Nephron (organoid): Measurements from ENCODE around the gene UHMK1.
A peak's percentile ranks its signal among the peaks of the same experiment; 100 is the strongest.
"Not testable (repeated sequence)": the region's sequence is repeated elsewhere in the genome, so short reads cannot be mapped to it uniquely, and the experiment has no call there.

Source experiments
- H3K27ac Mint-ChIP-seq, 3 experiments: 2 replicates each; pipeline ENCODE4 v1.8.0; 2020; ENCODE audit warnings: mixed read lengths in 3 of 3, mild to moderate bottlenecking in 2 of 3, moderate library complexity in 1 of 3
- H3K27me3 Mint-ChIP-seq: 2 replicates; pipeline ENCODE4 v1.8.0; 2021; ENCODE audit warnings: low read depth, mild to moderate bottlenecking, moderate library complexity, mixed read lengths
- H3K36me3 Mint-ChIP-seq: 2 replicates; pipeline ENCODE4 v1.8.0; 2020; ENCODE audit warnings: low read depth, mixed read lengths
- H3K4me1 Mint-ChIP-seq: 2 replicates; pipeline ENCODE4 v1.8.0; 2020; ENCODE audit warnings: mixed read lengths
- H3K4me3 Mint-ChIP-seq, 3 experiments: 2 replicates each; pipeline ENCODE4 v1.8.0; 2020; ENCODE audit warnings: mild to moderate bottlenecking in 3 of 3, mixed read lengths in 3 of 3, moderate library complexity in 2 of 3
- H3K9me3 Mint-ChIP-seq: 2 replicates; pipeline ENCODE4 v1.8.0; 2020; ENCODE audit warnings: mixed read lengths
- TF ChIP-seq, protein P1 (sequence below), 3 experiments: fragments of 200-600 bp; sonication (generic); IDR thresholded peaks; one replicate each; pipeline ENCODE4 v1.5.0; 2021; ENCODE audit warnings: antibody characterized with exemption in 3 of 3; ENCODE audit not compliant: unreplicated experiment in 3 of 3

Gene UHMK1, protein sequence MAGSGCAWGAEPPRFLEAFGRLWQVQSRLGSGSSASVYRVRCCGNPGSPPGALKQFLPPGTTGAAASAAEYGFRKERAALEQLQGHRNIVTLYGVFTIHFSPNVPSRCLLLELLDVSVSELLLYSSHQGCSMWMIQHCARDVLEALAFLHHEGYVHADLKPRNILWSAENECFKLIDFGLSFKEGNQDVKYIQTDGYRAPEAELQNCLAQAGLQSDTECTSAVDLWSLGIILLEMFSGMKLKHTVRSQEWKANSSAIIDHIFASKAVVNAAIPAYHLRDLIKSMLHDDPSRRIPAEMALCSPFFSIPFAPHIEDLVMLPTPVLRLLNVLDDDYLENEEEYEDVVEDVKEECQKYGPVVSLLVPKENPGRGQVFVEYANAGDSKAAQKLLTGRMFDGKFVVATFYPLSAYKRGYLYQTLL

DNA sequence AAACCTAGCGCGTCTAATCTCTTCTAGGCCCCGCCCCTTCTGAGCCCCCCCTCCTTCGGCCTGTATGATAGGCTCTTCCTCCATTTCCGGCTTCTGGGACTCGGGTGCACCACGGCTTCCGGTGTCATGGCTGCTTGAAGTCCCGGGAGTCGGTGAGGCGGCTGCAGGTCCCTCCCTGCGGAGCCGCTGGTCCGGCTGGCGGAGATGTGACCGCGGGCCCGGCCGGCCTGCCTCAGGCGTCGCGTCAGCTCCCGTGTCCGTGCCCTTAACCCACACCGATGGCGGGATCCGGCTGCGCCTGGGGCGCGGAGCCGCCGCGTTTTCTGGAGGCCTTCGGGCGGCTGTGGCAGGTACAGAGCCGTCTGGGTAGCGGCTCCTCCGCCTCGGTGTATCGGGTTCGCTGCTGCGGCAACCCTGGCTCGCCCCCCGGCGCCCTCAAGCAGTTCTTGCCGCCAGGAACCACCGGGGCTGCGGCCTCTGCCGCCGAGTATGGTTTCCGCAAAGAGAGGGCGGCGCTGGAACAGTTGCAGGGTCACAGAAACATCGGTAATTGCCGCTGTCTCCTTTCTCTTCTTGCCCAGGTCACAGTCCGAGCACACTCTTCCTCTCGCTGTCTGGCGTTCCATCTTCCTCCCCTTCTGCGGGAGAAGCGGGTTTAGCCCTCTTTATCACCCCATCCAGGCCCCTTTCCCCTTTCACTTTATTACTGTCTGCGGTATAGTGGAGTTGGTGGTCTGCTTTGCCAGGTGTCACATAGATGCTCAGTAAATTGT is at the start of gene UHMK1:
TSS of gene UHMK1 (plus strand) at position 96 of the 773 bp plus-strand sequence. CDS start at position 279, 183 bp downstream.
- H3K36me3 Mint-ChIP-seq, result peaks cover 15% of the 10 kb centered on the region
- H3K9me3 Mint-ChIP-seq, result peaks cover 3% of the 10 kb centered on the region
- peaks cover 26% of the 10 kb centered on the region for H3K4me1 Mint-ChIP-seq
- H3K27ac Mint-ChIP-seq, result peak within 1 kb of the TSS; percentile 92 to 96 (median 95)
- peak within 1 kb of the TSS; percentile 90 to 98 (median 93) for H3K4me3 Mint-ChIP-seq
- H3K27me3 Mint-ChIP-seq, result peaks cover 24% of the 10 kb centered on the region
- TF ChIP-seq, protein P1, sequence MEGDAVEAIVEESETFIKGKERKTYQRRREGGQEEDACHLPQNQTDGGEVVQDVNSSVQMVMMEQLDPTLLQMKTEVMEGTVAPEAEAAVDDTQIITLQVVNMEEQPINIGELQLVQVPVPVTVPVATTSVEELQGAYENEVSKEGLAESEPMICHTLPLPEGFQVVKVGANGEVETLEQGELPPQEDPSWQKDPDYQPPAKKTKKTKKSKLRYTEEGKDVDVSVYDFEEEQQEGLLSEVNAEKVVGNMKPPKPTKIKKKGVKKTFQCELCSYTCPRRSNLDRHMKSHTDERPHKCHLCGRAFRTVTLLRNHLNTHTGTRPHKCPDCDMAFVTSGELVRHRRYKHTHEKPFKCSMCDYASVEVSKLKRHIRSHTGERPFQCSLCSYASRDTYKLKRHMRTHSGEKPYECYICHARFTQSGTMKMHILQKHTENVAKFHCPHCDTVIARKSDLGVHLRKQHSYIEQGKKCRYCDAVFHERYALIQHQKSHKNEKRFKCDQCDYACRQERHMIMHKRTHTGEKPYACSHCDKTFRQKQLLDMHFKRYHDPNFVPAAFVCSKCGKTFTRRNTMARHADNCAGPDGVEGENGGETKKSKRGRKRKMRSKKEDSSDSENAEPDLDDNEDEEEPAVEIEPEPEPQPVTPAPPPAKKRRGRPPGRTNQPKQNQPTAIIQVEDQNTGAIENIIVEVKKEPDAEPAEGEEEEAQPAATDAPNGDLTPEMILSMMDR (IDR thresholded peaks at IDR 0.05; ENCODE audit: unreplicated experiment in 3 of 3), result no peak

DNA sequence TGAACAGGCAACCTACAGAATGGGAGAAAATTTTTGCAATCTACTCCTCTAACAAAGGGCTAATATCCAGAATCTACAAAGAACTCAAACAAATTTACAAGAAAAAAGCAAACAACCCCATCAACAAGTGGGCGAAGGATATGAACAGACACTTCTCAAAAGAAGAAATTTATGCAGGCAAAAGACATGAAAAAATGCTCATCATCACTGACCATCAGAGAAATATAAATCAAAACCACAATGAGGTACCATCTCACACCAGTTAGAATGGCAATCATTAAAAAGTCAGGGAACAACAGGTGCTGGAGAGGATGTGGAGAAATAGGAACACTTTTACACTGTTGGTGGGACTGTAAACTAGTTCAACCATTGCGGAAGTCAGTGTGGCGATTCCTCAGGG is 43.3 kb upstream of the UHMK1 start:
- H3K4me3 Mint-ChIP-seq, H3K27ac Mint-ChIP-seq, H3K36me3 Mint-ChIP-seq, H3K4me1 Mint-ChIP-seq, H3K27me3 Mint-ChIP-seq: not testable (repeated sequence)
- peaks cover 10% of the 10 kb centered on the region for H3K9me3 Mint-ChIP-seq

DNA sequence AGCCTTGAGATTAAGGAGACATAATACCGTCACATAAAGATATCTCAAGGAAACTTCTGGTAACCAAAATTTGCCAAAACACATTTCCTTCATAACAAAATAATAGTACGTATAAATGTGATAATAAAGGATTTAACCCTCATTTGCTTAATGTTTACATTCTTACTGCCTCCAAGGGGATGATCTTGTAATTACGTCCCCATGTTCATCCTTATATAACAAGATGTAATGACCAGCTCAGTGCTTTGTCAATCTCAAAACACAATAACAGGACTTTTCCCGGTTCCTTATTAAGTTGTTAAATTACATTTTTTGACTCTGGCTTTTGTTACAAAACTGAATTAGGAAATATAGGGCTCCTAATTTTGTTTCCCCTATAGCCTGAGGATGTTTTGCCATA is 41.3 kb upstream of the UHMK1 start:
- Mint-ChIP-seq H3K4me3 (no peak overlapping the region), H3K36me3 (no peaks in the 10 kb centered on the region), H3K27me3 (no peaks in the 10 kb centered on the region), H3K27ac (no peak overlapping the region), H3K4me1 (no peaks in the 10 kb centered on the region), H3K9me3 (peaks cover 7% of the 10 kb centered on the region)
- TF ChIP-seq, protein P1 (IDR thresholded peaks at IDR 0.05; ENCODE audit: unreplicated experiment in 3 of 3), result no peak

DNA sequence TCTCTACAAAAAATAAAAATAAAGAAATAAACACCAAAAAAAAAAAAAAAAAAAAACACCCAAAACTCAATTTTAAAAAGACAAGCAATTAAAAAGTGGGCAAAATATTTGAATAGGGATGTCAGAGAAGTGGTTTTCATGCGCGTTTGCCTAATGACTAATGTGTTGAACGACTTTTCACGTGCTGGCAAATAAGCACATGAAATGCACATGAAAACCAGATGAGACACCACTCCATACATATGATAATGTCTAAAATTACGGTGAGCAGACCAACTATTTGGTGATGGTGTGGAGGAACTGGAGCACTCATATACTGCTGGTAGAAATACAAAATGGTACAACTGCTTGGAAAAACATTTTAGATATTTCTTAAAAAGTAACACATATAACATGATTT is 39.4 kb upstream of the UHMK1 start:
- Mint-ChIP-seq H3K4me3 (no peak overlapping the region), H3K4me1 (no peaks in the 10 kb centered on the region), H3K36me3 (no peaks in the 10 kb centered on the region), H3K27me3 (no peaks in the 10 kb centered on the region), H3K27ac (no peak overlapping the region), H3K9me3 (peaks cover 8% of the 10 kb centered on the region)
- TF ChIP-seq, protein P1 (IDR thresholded peaks at IDR 0.05; ENCODE audit: unreplicated experiment in 3 of 3), result no peak

DNA sequence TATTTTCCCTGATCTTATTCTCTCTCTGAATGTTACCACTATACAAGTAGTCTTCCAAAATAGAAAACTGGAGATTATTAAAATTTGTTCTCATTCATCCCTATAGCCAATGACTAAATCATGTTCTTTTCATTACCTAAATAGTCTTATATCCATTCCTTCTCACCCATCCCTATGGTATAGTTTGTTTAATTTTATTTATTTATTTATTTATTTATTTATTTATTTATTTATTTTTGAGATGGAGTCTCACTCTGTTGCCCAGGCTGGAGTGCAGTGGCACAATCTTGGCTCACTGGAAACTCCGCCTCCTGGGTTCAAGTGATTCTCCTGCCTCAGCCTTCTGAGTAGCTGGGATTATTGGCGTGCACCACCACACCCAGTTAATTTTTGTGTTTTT is 35.2 kb upstream of the UHMK1 start:
- not testable (repeated sequence) for H3K36me3 Mint-ChIP-seq, H3K27ac Mint-ChIP-seq, H3K27me3 Mint-ChIP-seq, H3K4me1 Mint-ChIP-seq, H3K4me3 Mint-ChIP-seq
- peaks cover 14% of the 10 kb centered on the region for H3K9me3 Mint-ChIP-seq

DNA sequence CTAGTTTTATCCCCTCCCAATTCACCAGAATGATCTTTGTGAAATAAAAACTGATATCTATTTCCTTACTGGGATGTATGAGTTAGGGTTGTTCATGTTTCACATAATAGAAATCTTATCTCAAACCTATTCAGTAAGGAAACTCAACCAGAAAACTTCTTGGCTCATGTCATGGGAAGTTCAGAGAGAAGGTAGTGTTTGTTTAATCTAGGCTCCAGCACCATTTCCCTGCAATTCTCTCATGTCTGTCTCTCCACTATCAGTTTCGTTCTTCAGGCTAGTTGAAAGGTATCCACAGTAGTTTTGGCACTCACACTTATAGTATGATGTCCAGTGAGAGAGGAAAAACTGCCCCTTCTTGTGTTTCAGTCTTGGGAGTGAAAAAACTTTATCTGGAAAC is 34.6 kb upstream of the UHMK1 start:
- no peak overlapping the region for H3K27ac Mint-ChIP-seq
- H3K9me3 Mint-ChIP-seq, result peaks cover 14% of the 10 kb centered on the region
- H3K4me3 Mint-ChIP-seq, result no peak overlapping the region
- H3K36me3 Mint-ChIP-seq, result peaks cover 4% of the 10 kb centered on the region
- H3K4me1 Mint-ChIP-seq, result no peaks in the 10 kb centered on the region
- TF ChIP-seq, protein P1 (IDR thresholded peaks at IDR 0.05; ENCODE audit: unreplicated experiment in 3 of 3), result no peak
- no peaks in the 10 kb centered on the region for H3K27me3 Mint-ChIP-seq
